OCI-LY3 (cell line): ENCODE data around the gene KDM3B.

Experiments
- H2AFZ ChIP-seq: fragments of 200-600, 300-600 bp; shearing (Covaris generic); 2 replicates; pipeline ENCODE4 v1.6.0; 2014; ENCODE audit warnings: antibody characterized with exemption, low read depth, low read length
- H3K27ac ChIP-seq: fragments of 200-600, 300-600 bp; sonication (generic); 2 replicates; pipeline ENCODE4 v1.5.1; 2014; ENCODE audit warnings: mild to moderate bottlenecking, low read length, moderate library complexity, mixed read lengths
- H3K27me3 ChIP-seq: fragments of 200-600, 300-600 bp; sonication (generic); 2 replicates; pipeline ENCODE4 v1.6.1; 2014; ENCODE audit warnings: low read depth, low read length, mixed read lengths
- H3K36me3 ChIP-seq: fragments of 200-600, 300-600 bp; sonication (generic); replicated peaks from 2 replicates; pipeline ENCODE3; 2014; ENCODE audit warnings: low read depth, low read length, mixed read lengths
- H3K4me1 ChIP-seq: fragments of 300-600, 200-600 bp; sonication (generic); 2 replicates; pipeline ENCODE4 v1.6.1; 2014; ENCODE audit warnings: low read length, mixed read lengths
- H3K4me2 ChIP-seq: fragments of 200-600, 300-600 bp; sonication (generic); 2 replicates; pipeline ENCODE4 v1.6.1; 2014; ENCODE audit warnings: low read length, mixed read lengths
- H3K4me3 ChIP-seq: fragments of 300-600, 200-600 bp; sonication (generic); 2 replicates; pipeline ENCODE4 v1.5.1; 2014; ENCODE audit warnings: antibody characterized with exemption, mild to moderate bottlenecking, low read length, moderate library complexity
- H3K79me2 ChIP-seq: fragments of 300-600, 200-600 bp; shearing (Covaris generic); 2 replicates; pipeline ENCODE4 v1.6.1; 2014; ENCODE audit warnings: mild to moderate bottlenecking, low read length, mixed read lengths
- H3K9ac ChIP-seq: fragments of 300-600, 200-600 bp; shearing (Covaris generic); 2 replicates; pipeline ENCODE4 v1.6.0; 2014; ENCODE audit warnings: mild to moderate bottlenecking, low read length, moderate library complexity
- H3K9me3 ChIP-seq: fragments of 200-600, 300-600 bp; shearing (Covaris generic); 2 replicates; pipeline ENCODE4 v1.6.1; 2014; ENCODE audit warnings: low read length, mixed read lengths; ENCODE audit not compliant: insufficient read depth
- H4K20me1 ChIP-seq: fragments of 200-600, 300-600 bp; sonication (generic); 2 replicates; pipeline ENCODE4 v1.6.1; 2016; ENCODE audit warnings: low read length, mixed read lengths; ENCODE audit not compliant: insufficient read depth
- CTCF ChIP-seq: fragments of 200-600, 300-600 bp; sonication (generic); IDR thresholded peaks from 2 replicates; pipeline ENCODE4 v1.5.1; 2014; ENCODE audit warnings: antibody characterized with exemption, low read length, low read depth
- EZH2phosphoT487 ChIP-seq: fragments of 200-600 bp; shearing (Covaris generic); IDR thresholded peaks from 2 replicates; pipeline ENCODE4 v1.6.1; 2018; ENCODE audit warnings: antibody characterized with exemption, mixed run types, low read depth

Gene KDM3B

GRCh38 chr5:138469540-138470321 lies 117.2 kb downstream of the KDM3B start:
- no peaks in the 10 kb centered on the region for H3K79me2 ChIP-seq
- no peaks in the 10 kb centered on the region for H4K20me1 ChIP-seq
- TF ChIP-seq CTCF = no peak
- no peak for TF ChIP-seq EZH2phosphoT487
- H2AFZ ChIP-seq = no peak overlapping the region
- no peaks in the 10 kb centered on the region for H3K9me3 ChIP-seq
- no peak overlapping the region for H3K4me2 ChIP-seq
- no peak overlapping the region for H3K27ac ChIP-seq
- no peak overlapping the region for H3K4me3 ChIP-seq
- no peak overlapping the region for H3K9ac ChIP-seq
- no peaks in the 10 kb centered on the region for H3K27me3 ChIP-seq
- H3K4me1 ChIP-seq = no peaks in the 10 kb centered on the region
- H3K36me3 ChIP-seq = no peaks in the 10 kb centered on the region

GRCh38 chr5:138470322-138471051 lies 118.0 kb downstream of the KDM3B start:
- Histone ChIP-seq H3K79me2 (no peaks in the 10 kb centered on the region), H3K4me3 (no peak overlapping the region), H3K4me2 (no peak overlapping the region), H4K20me1 (no peaks in the 10 kb centered on the region), H2AFZ (no peak overlapping the region), H3K27ac (no peak overlapping the region), H3K9me3 (no peaks in the 10 kb centered on the region), H3K4me1 (no peaks in the 10 kb centered on the region), H3K27me3 (no peaks in the 10 kb centered on the region), H3K9ac (no peak overlapping the region), H3K36me3 (no peaks in the 10 kb centered on the region)
- TF ChIP-seq EZH2phosphoT487 (no peak), CTCF (no peak)

GRCh38 chr5:138471052-138471361 lies 118.5 kb downstream of the KDM3B start:
- no peaks in the 10 kb centered on the region for H3K9me3 ChIP-seq

More at GRCh38 chr5:138471052-138471361, 118.5 kb downstream of the KDM3B start:
- no peaks in the 10 kb centered on the region for H3K36me3 ChIP-seq
- no peak overlapping the region for H3K9ac ChIP-seq
- no peak overlapping the region for H2AFZ ChIP-seq
- H3K79me2 ChIP-seq = no peaks in the 10 kb centered on the region
- no peaks in the 10 kb centered on the region for H3K27me3 ChIP-seq
- no peak for TF ChIP-seq EZH2phosphoT487
- TF ChIP-seq CTCF = no peak
- H3K4me3 ChIP-seq = no peak overlapping the region
- no peak overlapping the region for H3K4me2 ChIP-seq
- no peaks in the 10 kb centered on the region for H3K4me1 ChIP-seq
- no peaks in the 10 kb centered on the region for H4K20me1 ChIP-seq
- no peak overlapping the region for H3K27ac ChIP-seq
